ENCODE results near the gene TOR4A. TPM values are rescaled to one million over a fixed set of nuclear protein-coding genes. Genes with fewer than 3 reads are reported as not detected.
A peak's percentile ranks its signal among the peaks of the same experiment; 100 is the strongest.

The TOR4A gene
- total and polyA plus RNA-seq, 2 experiments from 2014 or later: 2.0 to 19.0 TPM

GRCh38 chr9:137314561-137315560 is 37.3 kb downstream of the TOR4A start:
- H3K4me1 ChIP-seq (ENCODE audit: insufficient read depth): peaks cover 13% of the 10 kb centered on the region; the same call in 1 of the 2 replicates
- H3K4me3 Mint-ChIP-seq: no peak overlapping the region
- no peak overlapping the region for H3K27ac Mint-ChIP-seq
- peak overlapping the region; percentile 81 for H3K4me2 ChIP-seq
- H3K27me3 ChIP-seq (ENCODE audit: insufficient read depth): no peaks in the 10 kb centered on the region
- peak overlapping the region; percentile 52; the same call in 1 of the 2 replicates for H3K4me3 ChIP-seq
- H2AFZ ChIP-seq: no peak overlapping the region
- TF ChIP-seq, protein P1, sequence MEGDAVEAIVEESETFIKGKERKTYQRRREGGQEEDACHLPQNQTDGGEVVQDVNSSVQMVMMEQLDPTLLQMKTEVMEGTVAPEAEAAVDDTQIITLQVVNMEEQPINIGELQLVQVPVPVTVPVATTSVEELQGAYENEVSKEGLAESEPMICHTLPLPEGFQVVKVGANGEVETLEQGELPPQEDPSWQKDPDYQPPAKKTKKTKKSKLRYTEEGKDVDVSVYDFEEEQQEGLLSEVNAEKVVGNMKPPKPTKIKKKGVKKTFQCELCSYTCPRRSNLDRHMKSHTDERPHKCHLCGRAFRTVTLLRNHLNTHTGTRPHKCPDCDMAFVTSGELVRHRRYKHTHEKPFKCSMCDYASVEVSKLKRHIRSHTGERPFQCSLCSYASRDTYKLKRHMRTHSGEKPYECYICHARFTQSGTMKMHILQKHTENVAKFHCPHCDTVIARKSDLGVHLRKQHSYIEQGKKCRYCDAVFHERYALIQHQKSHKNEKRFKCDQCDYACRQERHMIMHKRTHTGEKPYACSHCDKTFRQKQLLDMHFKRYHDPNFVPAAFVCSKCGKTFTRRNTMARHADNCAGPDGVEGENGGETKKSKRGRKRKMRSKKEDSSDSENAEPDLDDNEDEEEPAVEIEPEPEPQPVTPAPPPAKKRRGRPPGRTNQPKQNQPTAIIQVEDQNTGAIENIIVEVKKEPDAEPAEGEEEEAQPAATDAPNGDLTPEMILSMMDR (conservative IDR thresholded peaks at IDR 0.05; ENCODE audit: low read depth in 2 of 2): no peak
- no peak for TF ChIP-seq EZH2 (IDR thresholded peaks at IDR 0.05; ENCODE audit: low read depth, unreplicated experiment)
- no peak for TF ChIP-seq CREB1 (CRISPR knock-in tag; IDR thresholded peaks at IDR 0.05; ENCODE audit: low read depth)
- TF ChIP-seq, protein P2, sequence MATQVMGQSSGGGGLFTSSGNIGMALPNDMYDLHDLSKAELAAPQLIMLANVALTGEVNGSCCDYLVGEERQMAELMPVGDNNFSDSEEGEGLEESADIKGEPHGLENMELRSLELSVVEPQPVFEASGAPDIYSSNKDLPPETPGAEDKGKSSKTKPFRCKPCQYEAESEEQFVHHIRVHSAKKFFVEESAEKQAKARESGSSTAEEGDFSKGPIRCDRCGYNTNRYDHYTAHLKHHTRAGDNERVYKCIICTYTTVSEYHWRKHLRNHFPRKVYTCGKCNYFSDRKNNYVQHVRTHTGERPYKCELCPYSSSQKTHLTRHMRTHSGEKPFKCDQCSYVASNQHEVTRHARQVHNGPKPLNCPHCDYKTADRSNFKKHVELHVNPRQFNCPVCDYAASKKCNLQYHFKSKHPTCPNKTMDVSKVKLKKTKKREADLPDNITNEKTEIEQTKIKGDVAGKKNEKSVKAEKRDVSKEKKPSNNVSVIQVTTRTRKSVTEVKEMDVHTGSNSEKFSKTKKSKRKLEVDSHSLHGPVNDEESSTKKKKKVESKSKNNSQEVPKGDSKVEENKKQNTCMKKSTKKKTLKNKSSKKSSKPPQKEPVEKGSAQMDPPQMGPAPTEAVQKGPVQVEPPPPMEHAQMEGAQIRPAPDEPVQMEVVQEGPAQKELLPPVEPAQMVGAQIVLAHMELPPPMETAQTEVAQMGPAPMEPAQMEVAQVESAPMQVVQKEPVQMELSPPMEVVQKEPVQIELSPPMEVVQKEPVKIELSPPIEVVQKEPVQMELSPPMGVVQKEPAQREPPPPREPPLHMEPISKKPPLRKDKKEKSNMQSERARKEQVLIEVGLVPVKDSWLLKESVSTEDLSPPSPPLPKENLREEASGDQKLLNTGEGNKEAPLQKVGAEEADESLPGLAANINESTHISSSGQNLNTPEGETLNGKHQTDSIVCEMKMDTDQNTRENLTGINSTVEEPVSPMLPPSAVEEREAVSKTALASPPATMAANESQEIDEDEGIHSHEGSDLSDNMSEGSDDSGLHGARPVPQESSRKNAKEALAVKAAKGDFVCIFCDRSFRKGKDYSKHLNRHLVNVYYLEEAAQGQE (IDR thresholded peaks at IDR 0.05; ENCODE audit: unreplicated experiment): no peak
- TF ChIP-seq EZH2phosphoT487 (IDR thresholded peaks at IDR 0.05; ENCODE audit: unreplicated experiment): no peak
- no peak for TF ChIP-seq ETS1 (IDR thresholded peaks at IDR 0.05)
- TF ChIP-seq POLR2AphosphoS5 (IDR thresholded peaks at IDR 0.05; ENCODE audit: low read depth): no peak
- TF ChIP-seq JUNB (IDR thresholded peaks at IDR 0.05; ENCODE audit: unreplicated experiment): no peak
- TF ChIP-seq ZNF331 (CRISPR knock-in tag; IDR thresholded peaks at IDR 0.05; ENCODE audit: low read depth): no peak
- no peak for TF ChIP-seq ZNF462 (CRISPR knock-in tag; IDR thresholded peaks at IDR 0.05)
- no peak for TF ChIP-seq ZNF114 (CRISPR knock-in tag; IDR thresholded peaks at IDR 0.05)
- no peak for TF ChIP-seq STAT1 (IDR thresholded peaks at IDR 0.05; ENCODE audit: unreplicated experiment)
- TF ChIP-seq NANOG (IDR thresholded peaks at IDR 0.05; ENCODE audit: borderline replicate concordance): no peak
- no peaks in the 10 kb centered on the region for H3F3A ChIP-seq (replicated peaks; ENCODE audit: low read depth)
- H3K36me3 Mint-ChIP-seq (ENCODE audit: low read depth): no peaks in the 10 kb centered on the region
- no peaks in the 10 kb centered on the region for H3K9me3 Mint-ChIP-seq
- H4K20me1 ChIP-seq (replicated peaks; ENCODE audit: insufficient read depth): no peaks in the 10 kb centered on the region
- no peak overlapping the region for H3K27ac ChIP-seq (ENCODE audit: low read depth)
- H3K9me2 ChIP-seq (ENCODE audit: insufficient read depth): no peaks in the 10 kb centered on the region
- H3K4me1 Mint-ChIP-seq: peaks cover 2% of the 10 kb centered on the region; the same call in 2 of the 3 replicates
- no peaks in the 10 kb centered on the region for H3K36me3 ChIP-seq (ENCODE audit: insufficient read depth)
- ATAC-seq (no peak), DNase-seq (ENCODE audit: low spot score) (no peak)
- H3K27me3 Mint-ChIP-seq (ENCODE audit: insufficient read depth, low read depth, poor library complexity): peaks cover 3% of the 10 kb centered on the region
- no peaks in the 10 kb centered on the region for H3K79me2 ChIP-seq (replicated peaks; ENCODE audit: insufficient read depth)

All from GM23338 (cell line).